22Rv1 (cell line): Measurements from ENCODE around the gene RANBP1.

Experiments used
- CTCF ChIP-seq: fragments of 450-650 bp; IDR thresholded peaks from 2 replicates; pipeline ENCODE4 v1.5.1; 2017; ENCODE audit warnings: mild to moderate bottlenecking
- ZFX ChIP-seq: fragments of 450-650 bp; IDR thresholded peaks from 2 replicates; pipeline ENCODE4 v1.6.1; 2017; ENCODE audit warnings: antibody characterized with exemption, borderline replicate concordance

- no peak for TF ChIP-seq CTCF
- TF ChIP-seq ZFX = no peak
Observed at GRCh38 chr22:20164863-20165262, 49.0 kb downstream of the RANBP1 start.
